Spleen (tissue), 11 donors: ENCODE data around the gene SPO11. TPM values are rescaled to one million over a fixed set of nuclear protein-coding genes. Genes with fewer than 3 reads are reported as not detected.

ENCODE experiments used
- DNase-seq: peaks from one replicate; pipeline ENCODE4 v3.0.0-alpha.2; 2020
- H3K27ac ChIP-seq, 8 donors: fragments of 200-600 bp; sonication (generic) in 7 of 8; 1 replicate in 4 of 8; 2 replicates in 4 of 8; pipeline versions ENCODE4 v1.5.0 to v1.8.0; 2016 to 2021; ENCODE audit warnings: inconsistent platforms in 4 of 8, mild to moderate bottlenecking in 4 of 8, moderate library complexity in 1 of 8
- H3K27me3 ChIP-seq, 7 donors: fragments of 200-600 bp; sonication (generic) in 6 of 7; replicated peaks in 1 of 7; 1 replicate in 4 of 7; 2 replicates in 3 of 7; pipeline versions ENCODE4 v1.5.0 to v1.8.0; 2016 to 2021; ENCODE audit warnings: inconsistent platforms in 3 of 7, mild to moderate bottlenecking in 1 of 7
- H3K36me3 ChIP-seq, 6 donors: fragments of 200-600 bp; sonication (generic) in 5 of 6; 1 replicate in 4 of 6; 2 replicates in 2 of 6; pipeline versions ENCODE4 v1.5.0 to v1.8.0; 2016 to 2021; ENCODE audit warnings: inconsistent platforms in 2 of 6
- H3K4me1 ChIP-seq, 6 donors: fragments of 200-600 bp; sonication (generic) in 5 of 6; 1 replicate in 3 of 6; 2 replicates in 3 of 6; pipeline versions ENCODE4 v1.5.0 to v1.8.0; 2016 to 2021; ENCODE audit warnings: inconsistent platforms in 3 of 6
- H3K4me3 ChIP-seq, 8 donors: fragments of 200-600 bp; sonication (generic) in 7 of 8; 1 replicate in 4 of 8; 2 replicates in 4 of 8; pipeline versions ENCODE4 v1.5.0 to v1.8.0; 2016 to 2021; ENCODE audit warnings: inconsistent platforms in 4 of 8, mild to moderate bottlenecking in 4 of 8, moderate library complexity in 2 of 8
- H3K9me3 ChIP-seq, 8 donors: fragments of 200-600 bp; sonication (generic) in 7 of 8; 1 replicate in 4 of 8; 2 replicates in 4 of 8; pipeline versions ENCODE4 v1.5.0 to v1.8.0; 2016 to 2021; ENCODE audit warnings: inconsistent platforms in 4 of 8
- POLR2A ChIP-seq, 3 donors: fragments of 450-650 bp; IDR thresholded peaks; one replicate each; pipeline ENCODE4 v1.5.1; 2017; ENCODE audit warnings: antibody characterized with exemption in 3 of 3, mild to moderate bottlenecking in 1 of 3
- POLR2AphosphoS5 ChIP-seq, 3 donors: sonication (generic); formaldehyde crosslinking; IDR thresholded peaks; one replicate each; pipeline ENCODE4 v1.5.1; 2017; ENCODE audit warnings: antibody characterized with exemption in 3 of 3
- whole genome bisulfite sequencing, 5 donors: extraction: QIAGEN DNeasy Blood & Tissue Kit in 3 of 5; methylation state at CpG; one replicate each; pipeline versions ENCODE4 v1.1.5 to v1.1.7; 2013 to 2018; 5-methylcytosine and 5-hydroxymethylcytosine counted together
- intact Hi-C: fragments of 100-400 bp; cut with DNase I; formaldehyde crosslinking; loops from one replicate; pipeline ENCODE4 v1.15.0; 2023; ENCODE audit warnings: low total_unique reads
- polyA plus RNA-seq, 3 donors: library from polyadenylated mRNA; stranded (reverse); fragments of 200-250 nt; gene quantifications; one replicate each; pipeline ENCODE4 v1.2.1, GENCODE V29; 2013
- total RNA-seq, 7 donors: library from RNA; depleted of rRNA in 3 of 7; stranded (reverse); fragments of >200 nt in 3 of 7; fragmentation: NEBNext Ultra II Directional in 4 of 7; extraction: Animal tissue kit (Norgen Biotek cat#: 25700) in 4 of 7; gene quantifications; one replicate each; pipeline versions ENCODE4 v1.1.0 to v1.2.1, GENCODE V29; 2016 to 2021
- TF ChIP-seq, protein P1 (sequence below), 11 experiments: fragments of 200-600 bp in 7 of 11; fragments of 450-650 bp in 4 of 11; sonication (generic) in 4 of 11; IDR thresholded peaks in 8 of 11; conservative IDR thresholded peaks in 3 of 11; 1 replicate in 7 of 11; 2 replicates in 4 of 11; pipeline versions ENCODE4 v1.4.0 to v1.8.0; 2016 to 2021; ENCODE audit warnings: antibody characterized with exemption in 11 of 11, inconsistent platforms in 4 of 11, mild to moderate bottlenecking in 1 of 11
- donor health status: healthy with polysubstance abuse.
- donor health status: DM: no; HTN: no; CAD: no; lungs with moderate emphysema.
- donor health status: DM: no; HTN: no; CAD: no.
- donor health status: Bipolar disorder and iron deficiency.
- donor health status: healthy.
- donor health status: DM: no; HTN: no; CAD: no.
- donor health status: DM: yes; HTN: yes; CAD: no.

Gene SPO11
- total and polyA plus RNA-seq, 10 donors, result not detected

- peaks cover 0 to 44% (median 12%) of the 10 kb centered on the region in 6 donors for H3K36me3 ChIP-seq
- peaks cover 6 to 69% (median 40%) of the 10 kb centered on the region in 6 donors for H3K4me1 ChIP-seq
- no peaks in the 10 kb centered on the region for H3K27me3 ChIP-seq
- TF ChIP-seq POLR2AphosphoS5 (IDR thresholded peaks at IDR 0.05), result no peak
- no peak for TF ChIP-seq POLR2A (IDR thresholded peaks at IDR 0.05)
- TF ChIP-seq, protein P1, sequence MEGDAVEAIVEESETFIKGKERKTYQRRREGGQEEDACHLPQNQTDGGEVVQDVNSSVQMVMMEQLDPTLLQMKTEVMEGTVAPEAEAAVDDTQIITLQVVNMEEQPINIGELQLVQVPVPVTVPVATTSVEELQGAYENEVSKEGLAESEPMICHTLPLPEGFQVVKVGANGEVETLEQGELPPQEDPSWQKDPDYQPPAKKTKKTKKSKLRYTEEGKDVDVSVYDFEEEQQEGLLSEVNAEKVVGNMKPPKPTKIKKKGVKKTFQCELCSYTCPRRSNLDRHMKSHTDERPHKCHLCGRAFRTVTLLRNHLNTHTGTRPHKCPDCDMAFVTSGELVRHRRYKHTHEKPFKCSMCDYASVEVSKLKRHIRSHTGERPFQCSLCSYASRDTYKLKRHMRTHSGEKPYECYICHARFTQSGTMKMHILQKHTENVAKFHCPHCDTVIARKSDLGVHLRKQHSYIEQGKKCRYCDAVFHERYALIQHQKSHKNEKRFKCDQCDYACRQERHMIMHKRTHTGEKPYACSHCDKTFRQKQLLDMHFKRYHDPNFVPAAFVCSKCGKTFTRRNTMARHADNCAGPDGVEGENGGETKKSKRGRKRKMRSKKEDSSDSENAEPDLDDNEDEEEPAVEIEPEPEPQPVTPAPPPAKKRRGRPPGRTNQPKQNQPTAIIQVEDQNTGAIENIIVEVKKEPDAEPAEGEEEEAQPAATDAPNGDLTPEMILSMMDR (IDR thresholded peaks at IDR 0.05 in 8 of 11, conservative IDR thresholded peaks at IDR 0.05 in 3 of 11), result no peak
- WGBS, 5 donors, result 79 to 93% (median 86%) methylated on average over 7 to 8 of the region's 8 CpGs
- H3K9me3 ChIP-seq, result no peaks in the 10 kb centered on the region
- intact Hi-C loops, result no loop called here
- peak overlapping the region in 5 of 8 donors; percentile 20 to 77 (median 46) for H3K27ac ChIP-seq
- H3K4me3 ChIP-seq, result no peak overlapping the region
- DNase-seq, result peak; percentile 71
These were observed 54.9 kb downstream of the SPO11 start for GRCh38 chr20:57384486-57384885.

- TF ChIP-seq POLR2AphosphoS5 (IDR thresholded peaks at IDR 0.05), result peak; percentile 47 to 62 (median 57)
- TF ChIP-seq POLR2A (IDR thresholded peaks at IDR 0.05), result no peak
- TF ChIP-seq, protein P1 (IDR thresholded peaks at IDR 0.05 in 8 of 11, conservative IDR thresholded peaks at IDR 0.05 in 3 of 11), result no peak
- H3K4me1 ChIP-seq, result peaks cover 13 to 76% (median 47%) of the 10 kb centered on the region in 6 donors
- WGBS, 5 donors, result 69 to 80% (median 76%) methylated on average over 27 to 29 of the region's 29 CpGs
- no peaks in the 10 kb centered on the region for H3K27me3 ChIP-seq
- no peak overlapping the region for H3K4me3 ChIP-seq
- intact Hi-C loops, result loop anchor here (5.0 kb wide), 1 partner anchor 232 kb away; no protein-coding TSS in a partner anchor
- H3K36me3 ChIP-seq, result peaks cover 0 to 41% (median 8%) of the 10 kb centered on the region in 6 donors
- no peaks in the 10 kb centered on the region for H3K9me3 ChIP-seq
- peak; percentile 77 for DNase-seq
- H3K27ac ChIP-seq, result peak overlapping the region in 6 of 8 donors; percentile 14 to 77 (median 46)
These were observed 55.6 kb downstream of the SPO11 start for GRCh38 chr20:57384953-57385761.

DNA sequence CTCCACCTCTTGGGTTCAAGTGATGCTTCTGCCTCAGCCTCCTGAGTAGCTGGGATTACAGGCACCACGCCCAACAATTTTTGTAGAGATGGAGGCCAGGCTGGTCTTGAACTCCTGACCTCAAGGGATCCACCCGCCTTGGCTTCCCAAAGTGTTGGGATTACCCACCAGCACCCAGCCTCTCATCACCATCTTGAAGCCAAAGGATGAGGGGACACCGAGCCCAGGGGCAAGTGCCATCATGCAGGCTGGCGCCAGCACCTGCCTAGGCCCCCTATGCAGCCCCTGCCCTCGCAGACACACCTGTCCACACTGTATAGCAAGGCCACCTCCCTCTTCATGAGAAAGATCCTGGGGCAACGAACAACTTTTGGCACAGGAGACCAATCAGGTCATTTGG lies 56.3 kb downstream of the SPO11 start:
- H3K27ac ChIP-seq, result peak overlapping the region in 4 of 8 donors; percentile 14 to 77 (median 32)
- intact Hi-C loops, result loop anchor here (5.0 kb wide), 1 partner anchor 231 kb away; no protein-coding TSS in a partner anchor

More for the DNA sequence above, 56.3 kb downstream of the SPO11 start:
- 86 to 94% (median 91%) methylated on average over 6 of the region's 6 CpGs for WGBS, 5 donors
- Histone ChIP-seq H3K9me3 (no peaks in the 10 kb centered on the region), H3K4me3 (no peak overlapping the region), H3K4me1 (peaks cover 18 to 84% (median 55%) of the 10 kb centered on the region in 6 donors), H3K27me3 (no peaks in the 10 kb centered on the region), H3K36me3 (peaks cover 0 to 33% (median under 1%) of the 10 kb centered on the region in 6 donors)
- TF ChIP-seq POLR2AphosphoS5 (IDR thresholded peaks at IDR 0.05) (no peak), POLR2A (IDR thresholded peaks at IDR 0.05) (no peak)
- TF ChIP-seq, protein P1 (IDR thresholded peaks at IDR 0.05 in 8 of 11, conservative IDR thresholded peaks at IDR 0.05 in 3 of 11), result no peak
- DNase-seq, result peak; percentile 70
